Upper lobe of right lung (tissue), 1 donor: ENCODE results near the gene PKDCC. TPM values are rescaled to one million over a fixed set of nuclear protein-coding genes. Genes with fewer than 3 reads are reported as not detected.
"Not testable (repeated sequence)": the region's sequence is repeated elsewhere in the genome, so short reads cannot be mapped to it uniquely, and the experiment has no call there.

Experiments
- ATAC-seq: fragments of 200-7000 bp; cut with Tn5 transposase; one replicate; pipeline ENCODE4 v1.9.1; 2020; ENCODE audit warnings: mild to moderate bottlenecking, moderate library complexity
- DNase-seq: peaks from one replicate; pipeline ENCODE4 v3.0.0-alpha.2; 2020
- H3K27ac ChIP-seq: fragments of 200-600 bp; one replicate; pipeline ENCODE4 v1.8.0; 2022
- H3K27me3 ChIP-seq: fragments of 200-600 bp; one replicate; pipeline ENCODE4 v1.8.0; 2022; ENCODE audit warnings: mild to moderate bottlenecking
- H3K36me3 ChIP-seq: fragments of 200-600 bp; one replicate; pipeline ENCODE4 v1.8.0; 2022
- H3K4me1 ChIP-seq: fragments of 200-600 bp; one replicate; pipeline ENCODE4 v1.8.0; 2022
- H3K4me3 ChIP-seq: fragments of 200-600 bp; one replicate; pipeline ENCODE4 v1.8.0; 2022; ENCODE audit warnings: mild to moderate bottlenecking
- H3K9me3 ChIP-seq: fragments of 200-600 bp; one replicate; pipeline ENCODE4 v1.8.0; 2022
- intact Hi-C: fragments of 100-400 bp; cut with DNase I; formaldehyde crosslinking; loops from one replicate; pipeline ENCODE4 v1.11.0; 2022
- total RNA-seq: library from RNA; stranded (reverse); fragmentation: NEBNext Ultra II Directional; extraction: Animal tissue kit (Norgen Biotek cat#: 25700); gene quantifications from one replicate; pipeline ENCODE4 v1.2.1, GENCODE V29; 2021
- TF ChIP-seq, protein P1 (sequence below): fragments of 200-600 bp; IDR thresholded peaks from one replicate; pipeline ENCODE4 v1.8.0; 2022; ENCODE audit warnings: antibody characterized with exemption
- donor health status: DM: no; HTN: yes; CAD: no; lungs with severe emphysema.

PKDCC gene
- total RNA-seq, 1 donor from 2014 or later = 65.5 TPM

DNA sequence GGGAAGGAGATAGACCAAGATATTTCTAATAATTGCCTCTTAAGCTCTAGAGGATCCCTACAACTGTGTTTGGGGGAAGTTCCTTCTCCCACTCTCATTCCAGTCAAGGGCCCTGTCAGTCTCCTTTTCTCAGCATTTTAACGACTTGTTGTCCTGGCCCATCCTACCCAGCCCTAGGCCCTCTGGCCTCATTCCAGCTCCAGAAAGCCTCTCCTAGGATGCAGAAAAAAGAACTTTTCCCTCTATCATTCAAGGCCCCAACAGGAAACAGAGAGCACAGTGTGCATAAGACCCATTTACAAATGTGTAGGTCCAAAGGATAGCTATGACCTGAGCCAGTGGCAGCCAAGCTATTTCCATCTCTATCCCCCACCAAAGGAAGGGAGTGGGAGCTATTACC, 14.0 kb downstream of the PKDCC start:
- DNase-seq (no peak), ATAC-seq (no peak)
- Histone ChIP-seq H3K4me3 (no peak overlapping the region), H3K36me3 (peaks cover 9% of the 10 kb centered on the region), H3K9me3 (no peaks in the 10 kb centered on the region), H3K27ac (peak overlapping the region; percentile 60), H3K27me3 (no peaks in the 10 kb centered on the region), H3K4me1 (peaks cover 41% of the 10 kb centered on the region)
- TF ChIP-seq, protein P1, sequence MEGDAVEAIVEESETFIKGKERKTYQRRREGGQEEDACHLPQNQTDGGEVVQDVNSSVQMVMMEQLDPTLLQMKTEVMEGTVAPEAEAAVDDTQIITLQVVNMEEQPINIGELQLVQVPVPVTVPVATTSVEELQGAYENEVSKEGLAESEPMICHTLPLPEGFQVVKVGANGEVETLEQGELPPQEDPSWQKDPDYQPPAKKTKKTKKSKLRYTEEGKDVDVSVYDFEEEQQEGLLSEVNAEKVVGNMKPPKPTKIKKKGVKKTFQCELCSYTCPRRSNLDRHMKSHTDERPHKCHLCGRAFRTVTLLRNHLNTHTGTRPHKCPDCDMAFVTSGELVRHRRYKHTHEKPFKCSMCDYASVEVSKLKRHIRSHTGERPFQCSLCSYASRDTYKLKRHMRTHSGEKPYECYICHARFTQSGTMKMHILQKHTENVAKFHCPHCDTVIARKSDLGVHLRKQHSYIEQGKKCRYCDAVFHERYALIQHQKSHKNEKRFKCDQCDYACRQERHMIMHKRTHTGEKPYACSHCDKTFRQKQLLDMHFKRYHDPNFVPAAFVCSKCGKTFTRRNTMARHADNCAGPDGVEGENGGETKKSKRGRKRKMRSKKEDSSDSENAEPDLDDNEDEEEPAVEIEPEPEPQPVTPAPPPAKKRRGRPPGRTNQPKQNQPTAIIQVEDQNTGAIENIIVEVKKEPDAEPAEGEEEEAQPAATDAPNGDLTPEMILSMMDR = no peak
- intact Hi-C loops = no loop called here

DNA sequence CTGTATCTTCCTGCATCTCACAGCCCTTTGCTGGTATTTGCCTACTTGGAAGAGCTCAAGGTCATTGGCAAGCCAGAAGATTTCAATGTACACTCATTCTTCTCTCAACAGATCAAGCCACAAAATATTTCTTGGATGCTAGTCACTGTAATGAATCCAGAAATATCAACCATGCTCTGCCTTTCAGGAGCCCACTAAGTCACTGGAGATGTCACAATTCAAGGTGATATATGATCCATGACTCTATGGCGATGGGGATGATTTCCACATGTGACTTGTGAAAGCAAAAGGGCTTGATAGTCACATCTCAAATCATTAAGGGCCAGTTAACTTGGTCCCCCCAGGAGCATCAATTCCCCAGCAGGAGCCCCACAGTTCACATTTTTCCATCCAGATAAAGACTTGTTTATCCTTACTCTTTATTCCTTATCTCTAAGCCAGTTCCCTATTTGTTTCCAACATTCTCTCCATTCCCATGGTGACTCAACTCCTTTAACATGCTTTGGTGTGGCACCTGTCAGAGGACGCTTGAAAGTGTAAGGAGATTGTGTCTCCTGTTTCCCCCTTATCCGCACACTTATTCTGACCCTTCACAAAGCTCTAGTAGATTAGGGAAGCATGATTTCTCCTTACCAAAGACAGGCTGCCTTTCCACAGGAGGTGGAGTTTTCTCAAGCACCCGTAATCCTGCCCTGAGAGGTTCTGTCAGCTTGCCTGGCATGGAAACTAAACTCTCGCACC, 15.8 kb downstream of the PKDCC start:
- H3K4me3 ChIP-seq = peak overlapping the region; percentile 14
- no peaks in the 10 kb centered on the region for H3K9me3 ChIP-seq
- intact Hi-C loops = no loop called here
- no peak for DNase-seq
- TF ChIP-seq, protein P1 = no peak
- peaks cover 41% of the 10 kb centered on the region for H3K4me1 ChIP-seq
- peak overlapping the region; percentile 72 for H3K27ac ChIP-seq
- no peaks in the 10 kb centered on the region for H3K27me3 ChIP-seq
- peak; percentile 76 for ATAC-seq
- no peaks in the 10 kb centered on the region for H3K36me3 ChIP-seq

DNA sequence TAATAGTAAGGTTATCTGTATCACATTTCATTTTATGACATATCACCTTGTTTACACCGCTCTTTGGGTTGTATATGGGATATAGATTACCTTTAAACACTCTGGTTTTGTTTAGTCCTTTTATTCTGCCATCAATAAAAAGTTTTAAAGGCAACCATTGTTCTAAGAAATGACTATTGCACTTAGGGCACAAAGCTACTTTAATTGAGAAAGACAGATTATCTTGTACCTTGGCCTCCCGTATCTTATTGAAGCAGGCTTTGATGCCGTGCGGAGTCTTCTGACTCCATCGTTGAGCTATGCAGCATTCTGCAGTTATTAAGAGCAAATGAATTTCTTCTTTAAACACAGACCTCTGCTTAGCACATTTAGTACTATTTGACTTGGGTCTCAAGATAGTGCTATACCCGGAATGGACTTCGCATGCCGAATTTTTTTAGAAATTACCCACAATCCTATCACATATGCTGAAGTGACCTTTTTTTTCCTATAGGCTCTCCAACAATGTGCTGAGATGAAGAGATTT, 16.7 kb downstream of the PKDCC start:
- ATAC-seq (peak; percentile 75), DNase-seq (no peak)
- TF ChIP-seq, protein P1 = no peak
- Histone ChIP-seq H3K36me3 (no peaks in the 10 kb centered on the region), H3K27ac (peak overlapping the region; percentile 72), H3K9me3 (no peaks in the 10 kb centered on the region), H3K4me1 (peaks cover 41% of the 10 kb centered on the region), H3K27me3 (no peaks in the 10 kb centered on the region), H3K4me3 (peak overlapping the region; percentile 14)
- intact Hi-C loops = no loop called here

DNA sequence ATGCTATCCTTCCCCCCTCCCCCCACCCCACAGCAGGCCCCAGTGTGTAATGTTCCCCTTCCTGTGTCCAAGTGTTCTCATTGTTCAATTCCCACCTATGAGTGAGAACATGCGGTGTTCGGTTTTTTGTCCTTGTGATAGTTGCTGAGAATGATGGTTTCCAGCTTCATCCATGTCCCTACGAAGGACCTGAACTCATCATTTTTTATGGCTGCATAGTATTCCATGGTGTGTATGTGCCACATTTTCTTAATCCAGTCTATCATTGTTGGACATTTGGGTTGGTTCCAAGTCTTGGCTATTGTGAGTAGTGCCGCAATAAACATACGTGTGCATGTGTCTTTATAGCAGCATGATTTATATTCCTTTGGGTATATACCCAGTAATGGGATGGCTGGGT, 17.9 kb downstream of the PKDCC start:
- H3K36me3 ChIP-seq, intact Hi-C loops, H3K27me3 ChIP-seq, H3K4me3 ChIP-seq, H3K9me3 ChIP-seq, H3K27ac ChIP-seq, DNase-seq, ATAC-seq: not testable (repeated sequence)
- peaks cover 30% of the 10 kb centered on the region for H3K4me1 ChIP-seq

DNA sequence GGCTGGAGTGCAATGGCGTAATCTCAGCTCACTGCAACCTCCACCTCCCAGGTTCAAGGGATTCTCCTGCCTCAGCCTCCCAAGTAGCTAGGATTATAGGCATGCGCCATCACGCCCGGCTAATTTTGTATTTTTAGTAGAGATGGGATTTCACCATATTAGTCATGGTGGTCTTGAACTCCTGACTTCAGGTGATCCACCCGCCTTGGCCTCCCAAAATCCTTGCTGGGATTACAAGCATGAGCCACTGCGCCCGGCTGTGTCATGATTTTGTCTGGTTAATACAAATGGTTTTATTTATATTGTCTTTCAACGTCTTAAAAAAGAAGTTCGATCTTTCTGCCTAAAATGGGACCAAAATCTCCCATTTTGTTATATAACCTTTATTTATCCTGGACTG, 19.2 kb downstream of the PKDCC start:
- H3K27ac ChIP-seq, intact Hi-C loops, ATAC-seq: not testable (repeated sequence)

DNA sequence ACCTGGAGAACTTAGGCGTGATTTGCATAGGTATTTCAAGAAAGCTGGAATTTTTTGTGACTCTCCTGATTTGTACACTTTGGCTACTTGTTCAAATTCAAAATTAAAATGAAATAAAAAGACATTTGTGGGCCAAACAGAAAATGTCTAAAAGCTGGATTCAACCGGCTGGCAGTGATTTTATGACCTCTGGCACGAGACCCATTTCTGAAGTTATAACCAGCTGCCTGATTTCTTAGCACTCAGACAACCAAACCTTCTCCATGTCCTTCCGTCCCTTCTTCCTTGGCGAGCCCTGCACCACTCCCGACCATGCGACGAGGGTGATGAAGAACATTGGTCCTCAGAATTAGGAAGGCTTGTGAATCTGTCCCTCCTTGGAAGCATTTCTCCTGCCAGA, 19.7 kb downstream of the PKDCC start:
- Histone ChIP-seq H3K9me3 (no peaks in the 10 kb centered on the region), H3K36me3 (no peaks in the 10 kb centered on the region), H3K27me3 (no peaks in the 10 kb centered on the region), H3K4me1 (peaks cover 26% of the 10 kb centered on the region), H3K4me3 (no peak overlapping the region), H3K27ac (no peak overlapping the region)
- DNase-seq (no peak), ATAC-seq (no peak)
- intact Hi-C loops = no loop called here
- TF ChIP-seq, protein P1 = no peak

More for the DNA sequence above, 19.2 kb downstream of the PKDCC start:
- H3K9me3 ChIP-seq, H3K27me3 ChIP-seq, DNase-seq, H3K36me3 ChIP-seq, H3K4me3 ChIP-seq: not testable (repeated sequence)
- H3K4me1 ChIP-seq = peaks cover 21% of the 10 kb centered on the region
